ENCODE data around the gene TFF2.
A peak's percentile ranks its signal among the peaks of the same experiment; 100 is the strongest.

Gene TFF2

GRCh38 chr21:42346866-42347600, 3.8 kb downstream of the TFF2 start:
- DNase-seq (ENCODE audit: low read depth in 2 of 2) = no peak

- DNase-seq (ENCODE audit: low read depth in 2 of 2) = no peak
Measured at GRCh38 chr21:42346441-42346840, 4.4 kb downstream of the TFF2 start.

GRCh38 chr21:42344631-42345030, 6.2 kb downstream of the TFF2 start:
- DNase-seq (ENCODE audit: low read depth in 2 of 2) = no peak

- no peak for DNase-seq (ENCODE audit: low read depth in 2 of 2)
Measured at GRCh38 chr21:42343963-42344510, 6.8 kb downstream of the TFF2 start.

GRCh38 chr21:42343556-42343955, 7.2 kb downstream of the TFF2 start:
- DNase-seq (ENCODE audit: low read depth in 2 of 2) = no peak

- no peak for DNase-seq (ENCODE audit: low read depth in 2 of 2)
Measured at GRCh38 chr21:42343101-42343500, 7.7 kb downstream of the TFF2 start.

GRCh38 chr21:42341776-42342542, 8.8 kb downstream of the TFF2 start:
- no peak for DNase-seq (ENCODE audit: low read depth in 2 of 2)

- no peak for DNase-seq (ENCODE audit: low read depth in 2 of 2)
Measured at GRCh38 chr21:42340187-42341050, 10.4 kb downstream of the TFF2 start.

- no peak for DNase-seq (ENCODE audit: low read depth in 2 of 2)
Measured at GRCh38 chr21:42338729-42339715, 11.8 kb downstream of the TFF2 start.

GRCh38 chr21:42337830-42338728, 12.7 kb downstream of the TFF2 start:
- peak; percentile 46 to 68 for DNase-seq (ENCODE audit: low read depth in 2 of 2)

- DNase-seq (ENCODE audit: low read depth in 2 of 2) = no peak
Measured at GRCh38 chr21:42337276-42337675, 13.5 kb downstream of the TFF2 start.

- DNase-seq (ENCODE audit: low read depth in 2 of 2) = no peak
Measured at GRCh38 chr21:42336054-42336453, 14.7 kb downstream of the TFF2 start.

GRCh38 chr21:42332557-42333317, 18.1 kb downstream of the TFF2 start:
- no peak for DNase-seq (ENCODE audit: low read depth in 2 of 2)

GRCh38 chr21:42331660-42332059, 19.1 kb downstream of the TFF2 start:
- DNase-seq (ENCODE audit: low read depth in 2 of 2) = no peak

GRCh38 chr21:42330380-42331371, 20.1 kb downstream of the TFF2 start:
- DNase-seq (ENCODE audit: low read depth in 2 of 2) = no peak

- DNase-seq (ENCODE audit: low read depth in 2 of 2) = no peak
Measured at GRCh38 chr21:42324896-42325295, 25.9 kb downstream of the TFF2 start.

- no peak for DNase-seq (ENCODE audit: low read depth in 2 of 2)
Measured at GRCh38 chr21:42321845-42322244, 28.9 kb downstream of the TFF2 start.

- no peak for DNase-seq (ENCODE audit: low read depth in 2 of 2)
Measured at GRCh38 chr21:42321231-42321630, 29.6 kb downstream of the TFF2 start.
